ENCODE measurements around the gene MARCO. TPM values are rescaled to one million over a fixed set of nuclear protein-coding genes. Genes with fewer than 3 reads are reported as not detected.

The MARCO gene
- total RNA-seq, 3 donors from 2014 or later: 6.6 to 58.6 (median 6.9) TPM

GRCh38 chr2:118918017-118918416 is 24.0 kb upstream of the MARCO start:
- TF ChIP-seq POLR2AphosphoS5 (IDR thresholded peaks at IDR 0.05): no peak
- TF ChIP-seq CTCF (IDR thresholded peaks at IDR 0.05): no peak
- no peak for TF ChIP-seq POLR2A (IDR thresholded peaks at IDR 0.05)
- intact Hi-C loops (cut with DNase I; ENCODE audit: low total_unique reads): no loop called here
- Histone ChIP-seq H3K4me3 (no peak overlapping the region), H3K9me3 (no peaks in the 10 kb centered on the region), H3K27me3 (no peaks in the 10 kb centered on the region), H3K27ac (no peak overlapping the region), H3K36me3 (no peaks in the 10 kb centered on the region), H3K4me1 (no peaks in the 10 kb centered on the region)
- no peak for DNase-seq (ENCODE audit: low spot score in 2 of 2)

GRCh38 chr2:118921646-118922045 is 20.3 kb upstream of the MARCO start:
- no peaks in the 10 kb centered on the region for H3K4me1 ChIP-seq
- no peak overlapping the region for H3K27ac ChIP-seq
- H3K36me3 ChIP-seq: no peaks in the 10 kb centered on the region
- H3K9me3 ChIP-seq: no peaks in the 10 kb centered on the region
- intact Hi-C loops (cut with DNase I; ENCODE audit: low total_unique reads): no loop called here
- no peak for DNase-seq (ENCODE audit: low spot score in 2 of 2)
- H3K4me3 ChIP-seq: no peak overlapping the region
- peaks cover 0 to 4% of the 10 kb centered on the region in 2 donors for H3K27me3 ChIP-seq
- TF ChIP-seq CTCF (IDR thresholded peaks at IDR 0.05) (no peak), POLR2A (IDR thresholded peaks at IDR 0.05) (no peak), POLR2AphosphoS5 (IDR thresholded peaks at IDR 0.05) (no peak)

- H3K27ac ChIP-seq: no peak overlapping the region
- H3K4me3 ChIP-seq: no peak overlapping the region
- H3K27me3 ChIP-seq: peaks cover 0 to 4% of the 10 kb centered on the region in 2 donors
- TF ChIP-seq CTCF (IDR thresholded peaks at IDR 0.05): no peak
- TF ChIP-seq POLR2A (IDR thresholded peaks at IDR 0.05): no peak
- TF ChIP-seq POLR2AphosphoS5 (IDR thresholded peaks at IDR 0.05): no peak
- H3K36me3 ChIP-seq: no peaks in the 10 kb centered on the region
- no peak for DNase-seq (ENCODE audit: low spot score in 2 of 2)
- H3K4me1 ChIP-seq: no peaks in the 10 kb centered on the region
- no peaks in the 10 kb centered on the region for H3K9me3 ChIP-seq
- intact Hi-C loops (cut with DNase I; ENCODE audit: low total_unique reads): no loop called here
These were observed 19.7 kb upstream of the MARCO start for GRCh38 chr2:118922254-118922653.

- DNase-seq (ENCODE audit: low spot score in 2 of 2): no peak
- Histone ChIP-seq H3K27me3 (peaks cover 0 to 4% of the 10 kb centered on the region in 2 donors), H3K4me1 (no peaks in the 10 kb centered on the region), H3K4me3 (no peak overlapping the region), H3K36me3 (no peaks in the 10 kb centered on the region), H3K27ac (no peak overlapping the region), H3K9me3 (no peaks in the 10 kb centered on the region)
- intact Hi-C loops (cut with DNase I; ENCODE audit: low total_unique reads): no loop called here
- TF ChIP-seq POLR2AphosphoS5 (IDR thresholded peaks at IDR 0.05) (no peak), CTCF (IDR thresholded peaks at IDR 0.05) (no peak), POLR2A (IDR thresholded peaks at IDR 0.05) (no peak)
These were observed 18.6 kb upstream of the MARCO start for GRCh38 chr2:118923371-118923770.

GRCh38 chr2:118925476-118925875 is 16.5 kb upstream of the MARCO start:
- H3K4me3 ChIP-seq: no peak overlapping the region
- intact Hi-C loops (cut with DNase I; ENCODE audit: low total_unique reads): no loop called here
- DNase-seq (ENCODE audit: low spot score in 2 of 2): no peak
- peaks cover 0 to 4% of the 10 kb centered on the region in 2 donors for H3K27me3 ChIP-seq
- H3K36me3 ChIP-seq: no peaks in the 10 kb centered on the region
- no peaks in the 10 kb centered on the region for H3K4me1 ChIP-seq
- H3K27ac ChIP-seq: no peak overlapping the region
- TF ChIP-seq POLR2A (IDR thresholded peaks at IDR 0.05) (no peak), POLR2AphosphoS5 (IDR thresholded peaks at IDR 0.05) (no peak), CTCF (IDR thresholded peaks at IDR 0.05) (no peak)
- no peaks in the 10 kb centered on the region for H3K9me3 ChIP-seq
